C4-2B (cell line): ENCODE results near the gene CASZ1.

Experiments
- H3K27ac ChIP-seq: fragments of 450-650 bp; 2 replicates; pipeline ENCODE4 v1.5.1; 2017
- CTCF ChIP-seq: fragments of 450-650 bp; conservative IDR thresholded peaks from 2 replicates; pipeline ENCODE4 v1.5.1; 2017; ENCODE audit warnings: mild to moderate bottlenecking
- ZFX ChIP-seq: fragments of 450-650 bp; IDR thresholded peaks from 2 replicates; pipeline ENCODE4 v1.6.1; 2017

Gene CASZ1

GRCh38 chr1:10631121-10631810, 165.2 kb downstream of the CASZ1 start:
- TF ChIP-seq ZFX (no peak), CTCF (no peak)
- H3K27ac ChIP-seq: peak overlapping the region; percentile 96

- TF ChIP-seq CTCF (no peak), ZFX (no peak)
- H3K27ac ChIP-seq: peak overlapping the region; percentile 96
Measured at GRCh38 chr1:10630661-10631120, 165.8 kb downstream of the CASZ1 start.

DNA sequence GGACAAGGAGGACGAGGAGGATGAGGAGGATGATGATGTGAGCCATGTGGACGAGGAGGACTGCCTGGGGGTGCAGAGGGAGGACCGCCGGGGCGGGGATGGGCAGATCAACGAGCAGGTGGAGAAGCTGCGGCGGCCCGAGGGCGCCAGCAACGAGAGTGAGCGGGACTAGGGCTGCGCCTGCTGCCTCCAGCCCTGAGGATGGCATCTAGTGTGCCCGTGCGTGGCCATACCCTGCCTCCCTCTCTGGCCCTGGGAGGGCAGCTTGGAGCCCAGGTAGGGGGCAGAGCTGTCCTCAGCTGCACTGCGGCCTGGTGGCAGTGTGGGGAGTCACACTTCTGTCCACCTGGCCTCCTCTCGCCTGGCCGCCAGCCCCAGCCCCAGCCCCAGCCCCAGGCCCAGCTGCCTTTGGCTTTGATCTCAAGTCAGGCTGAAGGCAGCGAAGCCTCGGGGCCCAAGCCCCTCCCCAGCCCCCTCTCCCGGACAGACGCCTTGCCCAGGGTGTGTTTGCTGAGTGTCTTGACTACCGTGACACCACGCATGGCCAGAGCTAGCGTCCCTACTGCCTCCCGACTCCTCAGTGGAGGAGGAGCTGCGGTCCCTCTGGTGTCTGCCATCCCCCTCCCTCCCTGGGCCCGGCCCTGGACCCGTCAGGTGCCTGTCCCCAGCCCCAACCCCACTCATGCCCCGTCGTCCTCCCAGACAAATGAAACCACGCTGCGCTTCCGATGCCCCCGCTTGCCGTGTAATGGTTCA, 166.5 kb downstream of the CASZ1 start:
- peak overlapping the region; percentile 96 for H3K27ac ChIP-seq
- TF ChIP-seq CTCF (no peak), ZFX (no peak)

DNA sequence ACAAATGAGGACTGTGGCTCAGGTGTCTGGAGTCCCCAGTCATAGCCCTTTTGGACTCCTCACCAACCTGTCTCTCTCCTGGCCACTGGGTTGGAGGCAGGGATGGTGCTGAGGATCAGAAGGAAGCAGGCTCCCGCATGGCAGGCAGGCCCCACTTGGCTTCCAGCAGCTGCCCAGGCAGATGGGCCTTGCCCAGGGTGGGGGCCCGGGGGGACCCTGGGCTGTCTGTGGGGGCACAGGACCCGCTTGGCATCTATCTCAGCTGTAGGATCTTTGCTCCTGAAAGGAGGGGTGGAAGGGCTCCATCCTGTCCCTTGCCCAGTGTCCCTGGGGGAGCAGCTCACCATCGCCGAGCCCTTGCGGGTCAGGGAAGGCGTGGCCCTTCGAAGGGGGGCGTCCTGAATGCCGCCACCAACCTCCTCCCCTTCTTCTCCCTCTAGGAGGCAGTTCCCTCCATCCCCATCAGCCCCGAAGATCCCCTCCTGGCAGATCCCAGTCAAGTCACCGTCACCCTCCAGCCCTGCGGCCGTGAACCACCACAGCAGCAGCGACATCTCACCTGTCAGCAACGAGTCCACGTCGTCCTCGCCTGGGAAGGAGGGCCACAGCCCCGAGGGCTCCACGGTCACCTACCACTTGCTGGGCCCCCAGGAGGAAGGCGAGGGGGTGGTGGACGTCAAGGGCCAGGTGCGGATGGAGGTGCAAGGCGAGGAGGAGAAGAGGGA, 167.2 kb downstream of the CASZ1 start:
- H3K27ac ChIP-seq: peak overlapping the region; percentile 96
- TF ChIP-seq CTCF (no peak), ZFX (no peak)

- TF ChIP-seq CTCF (no peak), ZFX (no peak)
- H3K27ac ChIP-seq: peak overlapping the region; percentile 96
Measured at GRCh38 chr1:10628685-10629084, 167.8 kb downstream of the CASZ1 start.

DNA sequence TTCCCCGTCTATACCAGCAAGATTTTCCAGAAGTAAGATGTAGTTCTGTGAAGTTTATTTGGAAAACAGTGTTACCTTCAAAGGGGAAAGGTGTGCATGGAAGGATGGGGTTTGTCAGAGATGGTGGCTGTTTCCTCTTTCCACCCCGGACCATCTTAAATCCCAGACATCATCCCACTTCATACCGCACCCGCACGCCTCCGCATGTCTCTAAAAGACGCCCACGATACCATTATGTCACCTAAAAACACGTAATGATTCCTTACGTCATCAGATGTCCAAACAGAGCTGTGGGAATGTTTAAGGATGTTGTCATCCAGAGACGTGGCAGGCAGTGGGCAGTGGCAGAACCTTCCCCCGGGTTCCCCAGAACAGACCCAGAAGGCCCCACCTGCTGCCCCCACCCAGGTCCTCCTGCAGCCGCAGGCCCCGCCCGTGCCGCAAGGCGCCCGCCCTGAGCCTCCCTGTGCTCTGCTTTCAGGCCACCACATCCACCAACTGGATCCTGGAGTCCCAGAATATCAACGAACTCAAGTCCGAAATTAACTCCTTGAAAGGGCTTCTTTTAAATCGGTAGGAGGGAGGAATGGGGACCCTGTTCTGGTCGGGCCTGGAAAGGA, 169.5 kb downstream of the CASZ1 start:
- H3K27ac ChIP-seq: peak overlapping the region; percentile 96
- no peak for TF ChIP-seq ZFX
- TF ChIP-seq CTCF: no peak
